ENCODE results near the gene UBE2U.

- no peak for TF ChIP-seq ZNF138 (tag by site-specific recombination; IDR thresholded peaks at IDR 0.05; ENCODE audit: borderline replicate concordance)
- no peak for TF ChIP-seq ZNF654 (tag by site-specific recombination; IDR thresholded peaks at IDR 0.05; ENCODE audit: low read depth)
- TF ChIP-seq TCF7L2 (IDR thresholded peaks at IDR 0.05; ENCODE audit: borderline replicate concordance, low read depth, low read length), result no peak
- TF ChIP-seq ZNF146 (tag by site-specific recombination; IDR thresholded peaks at IDR 0.05), result no peak
- no peak for TF ChIP-seq MYNN (tag by site-specific recombination; IDR thresholded peaks at IDR 0.05; ENCODE audit: borderline replicate concordance)
- TF ChIP-seq, protein P1, sequence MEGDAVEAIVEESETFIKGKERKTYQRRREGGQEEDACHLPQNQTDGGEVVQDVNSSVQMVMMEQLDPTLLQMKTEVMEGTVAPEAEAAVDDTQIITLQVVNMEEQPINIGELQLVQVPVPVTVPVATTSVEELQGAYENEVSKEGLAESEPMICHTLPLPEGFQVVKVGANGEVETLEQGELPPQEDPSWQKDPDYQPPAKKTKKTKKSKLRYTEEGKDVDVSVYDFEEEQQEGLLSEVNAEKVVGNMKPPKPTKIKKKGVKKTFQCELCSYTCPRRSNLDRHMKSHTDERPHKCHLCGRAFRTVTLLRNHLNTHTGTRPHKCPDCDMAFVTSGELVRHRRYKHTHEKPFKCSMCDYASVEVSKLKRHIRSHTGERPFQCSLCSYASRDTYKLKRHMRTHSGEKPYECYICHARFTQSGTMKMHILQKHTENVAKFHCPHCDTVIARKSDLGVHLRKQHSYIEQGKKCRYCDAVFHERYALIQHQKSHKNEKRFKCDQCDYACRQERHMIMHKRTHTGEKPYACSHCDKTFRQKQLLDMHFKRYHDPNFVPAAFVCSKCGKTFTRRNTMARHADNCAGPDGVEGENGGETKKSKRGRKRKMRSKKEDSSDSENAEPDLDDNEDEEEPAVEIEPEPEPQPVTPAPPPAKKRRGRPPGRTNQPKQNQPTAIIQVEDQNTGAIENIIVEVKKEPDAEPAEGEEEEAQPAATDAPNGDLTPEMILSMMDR (tag by site-specific recombination; IDR thresholded peaks at IDR 0.05), result no peak
- no peak for TF ChIP-seq ZNF530 (tag by site-specific recombination; IDR thresholded peaks at IDR 0.05; ENCODE audit: low read depth)
- no peak for TF ChIP-seq ZBTB21 (tag by site-specific recombination; IDR thresholded peaks at IDR 0.05)
- no peak for TF ChIP-seq KLF16 (tag by site-specific recombination; IDR thresholded peaks at IDR 0.05)
Observed at GRCh38 chr1:64203420-64203819, at the start of gene UBE2U.
